GM19324 (cell line): Measurements from ENCODE around the gene RBM48.
"Not testable (repeated sequence)": the region's sequence is repeated elsewhere in the genome, so short reads cannot be mapped to it uniquely, and the experiment has no call there.

Experiments
- ATAC-seq: cut with Tn5 transposase; IDR thresholded peaks from one replicate; pipeline ENCODE4 v1.9.1; 2021; ENCODE audit warnings: mild to moderate bottlenecking, moderate library complexity; ENCODE audit not compliant: unreplicated experiment, low FRiP score

RBM48 gene

DNA sequence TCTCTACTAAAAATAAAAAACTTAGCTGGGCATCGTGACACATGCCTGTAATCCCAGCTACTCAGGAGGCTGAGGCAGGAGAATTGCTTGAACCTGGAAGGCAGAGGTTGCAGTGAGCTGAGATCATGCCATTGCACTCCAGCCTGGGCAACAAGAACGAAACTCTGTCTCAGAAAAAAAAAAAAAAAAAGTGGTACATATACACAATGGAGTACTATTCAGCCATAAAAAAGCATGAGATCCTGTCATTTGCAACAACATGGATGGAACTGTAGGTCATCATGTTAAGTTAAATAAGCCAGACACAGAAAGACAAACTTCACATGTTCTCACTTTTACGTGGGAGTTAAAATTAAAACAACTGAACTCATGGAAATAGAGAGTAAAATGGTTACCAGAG, 14.9 kb downstream of the RBM48 start:
- not testable (repeated sequence) for ATAC-seq

DNA sequence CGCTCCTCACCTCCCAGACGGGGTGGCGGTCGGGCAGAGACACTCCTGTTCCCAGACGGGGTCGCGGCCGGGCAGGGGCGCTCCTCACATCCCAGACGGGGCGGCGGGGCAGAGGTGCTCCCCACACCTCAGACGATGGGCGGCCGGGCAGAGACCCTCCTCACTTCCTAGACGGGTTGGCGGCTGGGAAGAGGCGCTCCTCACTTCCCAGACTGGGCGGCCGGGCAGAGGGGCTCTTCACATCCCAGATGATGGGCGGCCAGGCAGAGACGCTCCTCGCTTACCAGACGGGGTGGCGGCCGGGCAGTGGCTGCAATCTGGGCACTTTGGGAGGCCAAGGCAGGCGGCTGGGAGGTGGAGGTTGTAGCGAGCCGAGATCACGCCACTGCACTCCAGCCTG, 16.5 kb downstream of the RBM48 start:
- ATAC-seq, result not testable (repeated sequence)

DNA sequence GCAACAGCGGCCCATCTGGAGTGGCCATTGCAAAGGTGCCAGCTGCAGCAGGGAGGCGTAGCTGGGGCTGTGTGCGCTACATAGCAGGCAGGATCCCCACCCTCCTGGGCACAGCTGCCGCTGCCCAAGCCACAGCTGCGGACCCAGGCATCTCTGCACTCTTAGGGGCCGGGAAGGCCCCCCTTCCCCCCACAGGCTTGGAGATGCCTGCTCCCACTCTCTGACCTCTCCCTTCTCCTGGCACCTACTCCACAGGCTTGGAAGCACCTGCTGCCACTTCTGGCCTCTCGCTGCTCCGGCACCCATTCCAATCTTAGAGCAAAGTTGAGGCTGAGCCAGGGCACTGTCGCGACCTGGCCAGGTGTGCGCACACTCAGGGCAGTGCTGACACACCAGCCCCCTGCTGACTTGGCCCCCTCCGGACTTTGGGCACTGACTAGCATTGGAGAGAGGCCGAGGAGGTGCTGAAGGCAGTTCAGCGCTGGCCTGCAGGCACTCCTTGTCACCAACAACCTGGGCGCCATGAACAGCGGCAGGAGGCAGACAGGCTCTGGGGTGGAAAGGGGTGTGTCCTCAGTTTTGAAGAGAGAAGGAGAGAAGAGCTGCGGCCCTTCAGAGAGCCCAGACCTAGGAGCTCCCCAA, 18.4 kb downstream of the RBM48 start:
- no peak for ATAC-seq

DNA sequence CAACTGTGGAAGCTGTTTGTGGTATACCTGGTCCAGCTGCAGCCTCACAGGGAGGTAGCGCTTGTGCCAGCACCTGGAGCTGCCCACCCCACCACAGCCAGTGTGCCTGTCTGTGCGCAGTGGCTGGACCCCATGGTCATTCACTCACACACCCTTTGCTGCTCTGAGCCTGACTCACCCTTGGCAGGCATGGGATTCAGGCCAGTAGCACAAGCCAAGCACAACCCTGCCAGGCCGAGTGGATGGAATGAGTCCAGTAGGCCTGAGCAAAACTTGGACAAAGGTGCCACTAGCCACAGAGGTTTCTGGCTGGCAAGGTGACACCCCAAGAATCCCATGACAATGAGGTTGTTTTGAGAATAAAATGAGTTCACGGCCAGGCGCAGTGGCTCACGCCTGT, 19.0 kb downstream of the RBM48 start:
- ATAC-seq, result no peak

DNA sequence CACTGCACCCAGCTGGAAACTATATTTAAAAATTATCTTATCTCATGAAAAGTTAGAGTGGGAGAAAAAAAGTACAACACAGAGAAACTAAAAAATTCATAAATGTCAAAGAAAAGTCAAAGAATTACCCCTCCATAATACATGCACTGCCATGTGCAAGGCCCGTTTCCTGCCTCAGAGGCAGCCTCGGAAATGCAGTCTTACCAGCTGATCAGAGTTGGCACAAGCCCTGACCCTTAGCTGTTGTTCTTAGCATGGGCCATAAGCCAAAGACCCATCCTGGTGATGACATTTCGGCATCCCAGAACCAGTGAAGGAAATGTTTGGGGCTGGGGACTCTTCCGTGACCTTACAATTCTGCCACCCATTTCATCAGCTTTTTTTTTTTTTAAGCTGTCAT, 21.6 kb downstream of the RBM48 start:
- no peak for ATAC-seq

DNA sequence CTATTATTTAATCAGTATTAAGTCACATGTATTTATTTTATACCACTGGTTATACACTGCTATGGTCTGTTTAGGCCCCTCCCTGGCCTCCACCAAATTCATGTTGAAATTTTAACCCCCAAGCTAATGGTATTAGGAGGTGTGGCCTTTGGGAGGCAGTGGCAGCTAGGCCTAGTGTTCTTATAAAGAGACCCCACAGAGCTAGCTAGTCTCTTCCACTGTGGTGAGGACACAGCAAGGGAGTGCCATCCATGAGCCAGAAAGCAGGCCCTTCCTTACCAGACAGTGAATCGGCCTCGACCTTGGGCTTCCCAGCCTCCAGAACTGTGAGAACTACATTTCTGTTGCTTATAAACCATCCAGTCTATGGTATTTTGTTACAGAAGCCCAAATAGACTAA, 28.7 kb downstream of the RBM48 start:
- no peak for ATAC-seq

DNA sequence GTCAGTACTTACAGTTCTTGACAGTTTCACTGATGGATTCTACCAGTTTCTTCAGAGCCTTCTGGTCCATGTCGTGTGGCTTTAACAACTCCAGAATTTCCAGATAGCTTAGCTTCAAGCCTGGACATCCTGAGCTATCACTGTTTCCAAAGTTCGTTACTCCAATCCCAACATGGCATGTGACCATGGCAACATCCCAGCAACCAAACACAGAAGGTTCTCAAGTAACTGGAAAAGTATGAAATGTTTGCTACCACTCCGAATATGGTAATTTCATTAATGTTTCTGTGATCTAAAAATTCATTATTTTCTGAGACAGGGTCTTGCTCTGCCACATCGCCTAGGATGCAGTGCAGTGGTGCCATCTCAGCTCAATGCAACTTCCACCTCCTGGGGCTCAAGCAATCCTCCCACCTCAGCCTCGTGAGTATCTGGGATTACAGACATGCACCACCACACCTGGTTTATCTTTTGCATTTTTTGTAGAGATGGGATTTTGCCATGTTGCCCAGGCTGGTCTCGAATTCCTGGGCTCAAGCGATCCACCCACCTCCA, 29.3 kb downstream of the RBM48 start:
- ATAC-seq, result no peak

DNA sequence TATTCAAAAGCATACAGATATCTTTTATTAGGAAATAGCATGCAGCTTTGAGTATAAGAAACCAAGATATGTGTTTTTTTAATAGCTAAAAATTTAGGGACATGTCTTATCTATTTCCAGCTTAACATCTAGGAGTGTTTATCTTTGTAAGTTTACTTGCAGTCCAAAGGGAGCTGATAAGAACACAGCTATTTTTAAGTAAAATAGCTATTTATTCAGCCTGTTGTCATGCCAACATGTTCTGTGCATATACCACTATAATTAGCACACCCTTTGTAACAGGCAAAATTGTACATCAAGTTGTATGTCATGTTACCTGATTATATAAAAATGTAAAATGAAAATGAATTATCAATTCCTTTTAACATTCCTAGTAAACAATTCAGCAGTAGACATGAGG, 32.0 kb downstream of the RBM48 start:
- ATAC-seq, result no peak

DNA sequence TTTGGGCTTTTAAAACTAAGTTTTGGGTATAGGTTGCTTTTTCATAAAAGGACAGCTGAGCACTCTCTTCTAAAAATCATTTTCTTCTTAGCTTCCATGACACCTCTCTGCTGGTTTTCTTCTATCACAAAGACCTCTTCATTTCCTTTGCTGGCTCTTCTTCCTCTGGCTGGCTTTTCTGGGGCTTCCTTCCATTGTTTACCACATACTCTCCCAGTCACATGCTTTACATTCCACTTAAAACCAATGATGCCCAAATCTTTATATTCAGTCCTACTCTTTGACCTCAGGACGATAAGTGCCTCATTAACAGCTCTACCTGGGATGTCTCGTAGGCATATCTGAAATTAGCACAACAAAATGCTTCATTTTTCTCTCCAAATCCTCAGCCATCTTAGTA, 34.8 kb downstream of the RBM48 start:
- ATAC-seq, result no peak

DNA sequence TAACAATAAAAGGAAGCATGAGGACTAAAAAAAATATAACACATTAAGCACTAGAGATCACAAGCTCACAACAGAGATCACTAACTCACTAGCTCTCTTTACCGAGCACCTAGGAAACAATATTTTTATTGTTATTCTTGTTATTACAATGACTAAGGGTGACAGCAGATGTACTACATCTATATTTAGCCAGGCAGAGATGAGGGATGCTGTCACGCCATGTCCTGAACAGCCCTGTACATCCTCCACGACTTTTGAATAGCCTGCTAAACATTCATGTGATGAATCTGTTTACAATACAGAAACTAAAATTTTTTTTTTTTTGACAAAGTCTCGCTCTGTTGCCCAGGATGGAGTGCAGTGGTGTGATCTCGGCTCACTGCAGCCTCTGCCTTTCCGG, 38.9 kb downstream of the RBM48 start:
- ATAC-seq, result no peak

DNA sequence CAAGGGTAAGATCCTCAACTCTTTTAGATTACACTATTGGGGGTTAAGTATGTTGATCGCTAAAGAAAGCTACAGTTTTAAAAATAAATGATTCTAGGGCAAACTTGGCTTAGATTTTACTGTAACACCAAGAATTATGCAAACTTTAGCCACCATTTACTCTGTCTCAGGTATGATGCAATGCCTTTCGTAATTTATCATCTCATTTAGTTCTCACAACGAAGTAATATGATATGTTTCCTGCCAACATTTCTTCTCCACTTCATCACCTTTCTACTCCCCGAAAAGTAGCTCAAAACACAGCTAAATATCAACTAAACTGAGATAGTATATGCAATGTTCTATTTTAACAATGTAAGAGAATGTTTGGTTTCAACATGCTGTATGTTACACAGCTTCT, 40.5 kb downstream of the RBM48 start:
- ATAC-seq, result no peak

DNA sequence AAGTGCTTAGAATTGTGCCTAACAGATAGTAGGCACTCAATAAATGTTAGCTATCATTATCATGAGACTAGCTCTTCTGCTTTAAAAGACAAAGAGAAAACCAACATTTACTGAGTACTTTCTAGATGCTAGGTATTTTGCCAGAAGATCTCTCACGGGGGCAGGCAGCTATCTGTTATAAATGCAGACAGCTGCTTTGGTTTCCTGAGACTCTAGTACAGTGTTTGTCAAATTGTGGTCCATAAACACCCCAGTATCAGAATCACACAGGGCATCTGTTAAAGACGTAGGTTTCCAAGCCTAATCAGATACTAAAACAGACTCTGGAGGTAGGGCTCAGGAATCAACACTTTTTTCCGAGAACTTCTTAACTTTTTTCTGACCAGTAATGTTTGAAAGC, 47.7 kb downstream of the RBM48 start:
- no peak for ATAC-seq

DNA sequence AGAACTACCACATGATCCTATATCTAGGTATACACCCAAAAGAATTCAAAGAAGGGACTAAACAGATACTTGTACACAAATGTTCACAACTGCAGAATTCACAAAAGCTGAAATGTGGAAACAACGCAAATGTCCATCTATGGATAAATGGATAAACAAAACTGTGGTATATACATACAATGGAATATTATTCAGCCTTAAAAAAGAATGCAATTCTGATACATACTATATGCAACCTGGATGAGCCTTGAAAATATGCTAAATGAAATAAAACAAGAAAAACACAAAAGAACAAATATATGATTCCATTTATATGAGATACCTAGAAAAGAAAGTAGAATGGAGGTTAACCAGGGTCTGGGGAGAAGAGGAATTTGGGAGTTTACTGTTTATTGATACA, 54.4 kb downstream of the RBM48 start:
- ATAC-seq, result no peak

DNA sequence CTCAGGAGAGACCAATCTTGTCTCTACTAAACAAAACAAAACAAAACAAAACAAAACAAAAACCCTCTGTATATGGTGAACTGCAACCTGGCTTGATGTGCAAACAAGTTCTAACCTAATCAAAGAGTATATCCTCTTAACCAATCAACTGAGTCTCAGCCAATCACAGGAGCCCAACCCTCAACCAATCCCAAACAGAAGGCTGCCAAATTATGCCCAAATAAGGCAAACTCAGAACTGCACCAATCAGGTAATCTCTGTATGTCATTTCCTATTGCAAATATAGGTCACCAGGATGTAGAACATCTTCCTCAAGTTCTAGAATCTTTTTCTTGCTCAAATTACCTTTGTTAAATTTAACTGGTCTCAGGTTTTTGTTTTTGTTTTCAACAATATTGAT, 56.4 kb downstream of the RBM48 start:
- ATAC-seq, result no peak

DNA sequence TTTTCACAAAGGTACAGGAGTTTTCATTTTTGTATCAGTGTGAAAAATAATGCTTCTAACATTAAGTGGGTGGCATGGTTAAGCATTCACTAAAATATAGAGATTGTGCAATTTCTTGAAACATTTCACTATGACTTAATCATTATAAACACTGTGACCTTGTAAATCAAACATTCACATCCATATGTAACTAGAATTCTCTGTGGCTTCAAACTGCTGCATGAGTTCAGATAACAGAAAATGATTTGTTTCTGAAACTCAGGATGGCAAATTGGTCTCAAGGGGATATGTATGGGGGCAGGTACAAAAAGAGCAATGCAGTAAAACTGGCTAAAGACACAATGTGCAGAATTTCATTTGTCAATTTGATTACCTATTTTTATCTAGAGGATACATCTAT, 57.8 kb downstream of the RBM48 start:
- ATAC-seq, result no peak

DNA sequence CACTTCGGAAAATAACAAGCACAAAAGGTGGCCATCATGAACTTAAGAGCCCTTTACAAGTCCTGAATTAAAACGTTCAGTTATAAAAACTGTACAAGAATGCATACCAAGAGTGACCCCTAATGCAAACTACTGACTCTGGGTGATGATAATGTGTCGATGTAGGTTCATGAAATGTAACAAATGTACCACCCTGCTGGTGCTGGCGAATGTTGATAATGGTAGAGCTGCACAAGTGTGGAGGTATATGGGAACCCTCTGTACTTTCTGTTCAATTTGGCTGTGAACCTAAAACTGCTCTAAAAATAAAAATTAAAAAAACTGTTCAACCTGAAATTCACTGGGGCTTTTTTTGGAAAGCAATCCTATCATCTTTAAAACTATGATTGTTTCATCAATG, 58.2 kb downstream of the RBM48 start:
- ATAC-seq, result no peak
